Measurements from ENCODE around the gene FNDC1. TPM values are rescaled to one million over a fixed set of nuclear protein-coding genes. Genes with fewer than 3 reads are reported as not detected.
A peak's percentile ranks its signal among the peaks of the same experiment; 100 is the strongest.
"Not testable (repeated sequence)": the region's sequence is repeated elsewhere in the genome, so short reads cannot be mapped to it uniquely, and the experiment has no call there.

The FNDC1 gene
- total RNA-seq, 1 experiment from 2014 or later, result not detected

DNA sequence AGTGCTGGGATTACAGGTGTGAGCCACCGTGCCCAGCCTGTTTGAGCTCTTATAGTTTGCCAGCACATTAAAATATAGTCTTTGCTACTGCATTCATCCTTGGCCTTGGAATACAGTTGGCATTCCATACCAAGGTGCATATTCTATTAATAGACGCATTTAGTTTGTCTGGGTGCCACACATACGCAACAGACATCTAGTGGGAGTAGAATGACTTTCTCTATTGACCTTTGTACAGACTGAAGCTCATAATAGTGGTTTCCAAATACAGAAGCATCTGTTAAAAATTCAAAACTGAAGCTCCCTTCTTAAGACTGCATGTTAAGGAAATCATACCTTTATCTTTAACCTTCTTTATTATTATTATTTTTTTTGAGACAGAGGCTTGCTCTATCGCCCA, 46.7 kb upstream of the FNDC1 start:
- Histone ChIP-seq H3K36me3 (ENCODE audit: low read depth, low read length) (no peaks in the 10 kb centered on the region), H3K4me3 (ENCODE audit: low read length) (no peak overlapping the region), H2AFZ (ENCODE audit: low read length) (no peak overlapping the region), H4K20me1 (ENCODE audit: low read length) (no peaks in the 10 kb centered on the region), H3K4me1 (ENCODE audit: insufficient read depth, low read length) (no peaks in the 10 kb centered on the region), H3K9ac (ENCODE audit: low read length) (no peak overlapping the region), H3K9me3 (ENCODE audit: low read length) (no peaks in the 10 kb centered on the region), H3K27ac (ENCODE audit: low read length) (no peak overlapping the region), H3K9me2 (replicated peaks; ENCODE audit: low read length) (no peaks in the 10 kb centered on the region), H3K4me2 (ENCODE audit: low read length) (no peak overlapping the region), H3K27me3 (ENCODE audit: low read length) (peaks cover 8% of the 10 kb centered on the region), H3F3A (ENCODE audit: low read length, unreplicated experiment) (no peaks in the 10 kb centered on the region), H3K79me2 (ENCODE audit: low read length) (no peaks in the 10 kb centered on the region)
- ChIA-PET POLR2A (ENCODE audit: unreplicated experiment) (no interaction called here), CTCF (interaction anchor here (0.5 kb wide), 1 partner anchor 10 kb away, joined by 3 read pairs; no protein-coding TSS in a partner anchor)
- BruUV-seq (replicated peaks), result no TSS peak
- DNase-seq (no peak), ATAC-seq (no peak)
- intact Hi-C loops (cut with micrococcal nuclease), result no loop called here
- TF ChIP-seq, protein P1, sequence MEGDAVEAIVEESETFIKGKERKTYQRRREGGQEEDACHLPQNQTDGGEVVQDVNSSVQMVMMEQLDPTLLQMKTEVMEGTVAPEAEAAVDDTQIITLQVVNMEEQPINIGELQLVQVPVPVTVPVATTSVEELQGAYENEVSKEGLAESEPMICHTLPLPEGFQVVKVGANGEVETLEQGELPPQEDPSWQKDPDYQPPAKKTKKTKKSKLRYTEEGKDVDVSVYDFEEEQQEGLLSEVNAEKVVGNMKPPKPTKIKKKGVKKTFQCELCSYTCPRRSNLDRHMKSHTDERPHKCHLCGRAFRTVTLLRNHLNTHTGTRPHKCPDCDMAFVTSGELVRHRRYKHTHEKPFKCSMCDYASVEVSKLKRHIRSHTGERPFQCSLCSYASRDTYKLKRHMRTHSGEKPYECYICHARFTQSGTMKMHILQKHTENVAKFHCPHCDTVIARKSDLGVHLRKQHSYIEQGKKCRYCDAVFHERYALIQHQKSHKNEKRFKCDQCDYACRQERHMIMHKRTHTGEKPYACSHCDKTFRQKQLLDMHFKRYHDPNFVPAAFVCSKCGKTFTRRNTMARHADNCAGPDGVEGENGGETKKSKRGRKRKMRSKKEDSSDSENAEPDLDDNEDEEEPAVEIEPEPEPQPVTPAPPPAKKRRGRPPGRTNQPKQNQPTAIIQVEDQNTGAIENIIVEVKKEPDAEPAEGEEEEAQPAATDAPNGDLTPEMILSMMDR (conservative IDR thresholded peaks at IDR 0.05; ENCODE audit: low read depth, low read length), result no peak
- TF ChIP-seq EZH2phosphoT487 (IDR thresholded peaks at IDR 0.05; ENCODE audit: borderline replicate concordance, low read length) (no peak), EZH2 (IDR thresholded peaks at IDR 0.05; ENCODE audit: low read length, unreplicated experiment) (no peak)

GRCh38 chr6:159123831-159124230, 45.4 kb upstream of the FNDC1 start:
- ATAC-seq; BruUV-seq (replicated peaks); CTCF ChIA-PET; DNase-seq; H3F3A ChIP-seq (ENCODE audit: low read length, unreplicated experiment); H3K9ac ChIP-seq (ENCODE audit: low read length); H3K27ac ChIP-seq (ENCODE audit: low read length); H4K20me1 ChIP-seq (ENCODE audit: low read length); H3K4me2 ChIP-seq (ENCODE audit: low read length); H3K9me3 ChIP-seq (ENCODE audit: low read length); H3K4me1 ChIP-seq (ENCODE audit: insufficient read depth, low read length); H3K4me3 ChIP-seq (ENCODE audit: low read length); POLR2A ChIA-PET (ENCODE audit: unreplicated experiment); H3K9me2 ChIP-seq (replicated peaks; ENCODE audit: low read length); H3K79me2 ChIP-seq (ENCODE audit: low read length); H2AFZ ChIP-seq (ENCODE audit: low read length); H3K36me3 ChIP-seq (ENCODE audit: low read depth, low read length); intact Hi-C loops (cut with micrococcal nuclease); H3K27me3 ChIP-seq (ENCODE audit: low read length): not testable (repeated sequence)

GRCh38 chr6:159125014-159125609, 44.1 kb upstream of the FNDC1 start:
- CTCF ChIA-PET, result no interaction called here
- peak; percentile 10 for DNase-seq
- BruUV-seq (replicated peaks), result no TSS peak

More at GRCh38 chr6:159125014-159125609, 44.1 kb upstream of the FNDC1 start:
- Histone ChIP-seq H3K9me3 (ENCODE audit: low read length) (no peaks in the 10 kb centered on the region), H3K27ac (ENCODE audit: low read length) (no peak overlapping the region), H4K20me1 (ENCODE audit: low read length) (no peaks in the 10 kb centered on the region), H3F3A (ENCODE audit: low read length, unreplicated experiment) (no peaks in the 10 kb centered on the region), H3K79me2 (ENCODE audit: low read length) (no peaks in the 10 kb centered on the region), H3K36me3 (ENCODE audit: low read depth, low read length) (no peaks in the 10 kb centered on the region), H3K9ac (ENCODE audit: low read length) (no peak overlapping the region), H2AFZ (ENCODE audit: low read length) (no peak overlapping the region), H3K4me1 (ENCODE audit: insufficient read depth, low read length) (no peaks in the 10 kb centered on the region), H3K4me2 (ENCODE audit: low read length) (no peak overlapping the region), H3K27me3 (ENCODE audit: low read length) (peaks cover 8% of the 10 kb centered on the region), H3K9me2 (replicated peaks; ENCODE audit: low read length) (no peaks in the 10 kb centered on the region), H3K4me3 (ENCODE audit: low read length) (no peak overlapping the region)
- intact Hi-C loops (cut with micrococcal nuclease), result no loop called here
- ATAC-seq, result no peak
- TF ChIP-seq EZH2phosphoT487 (IDR thresholded peaks at IDR 0.05; ENCODE audit: borderline replicate concordance, low read length), result no peak
- TF ChIP-seq EZH2 (IDR thresholded peaks at IDR 0.05; ENCODE audit: low read length, unreplicated experiment), result no peak
- TF ChIP-seq, protein P1 (conservative IDR thresholded peaks at IDR 0.05; ENCODE audit: low read depth, low read length), result peak; percentile 53
- POLR2A ChIA-PET (ENCODE audit: unreplicated experiment), result no interaction called here
